RWPE1 (cell line): Measurements from ENCODE around the gene CCDC157.
A peak's percentile ranks its signal among the peaks of the same experiment; 100 is the strongest.

ENCODE experiments used
- CTCF ChIA-PET: fragments of 350-600 bp; sonication (Branson Sonifier 250); formaldehyde crosslinking; extraction: SDS; loops from one replicate; lab custom pipeline; 2021; lab: Yijun Ruan, JAX
- POLR2A ChIA-PET: fragments of 400-600 bp; formaldehyde crosslinking; extraction: SDS; loops from one replicate; lab custom pipeline; 2020; ENCODE audit warnings: antibody characterized with exemption; ENCODE audit not compliant: low non-redundant PET; lab: Yijun Ruan, JAX
- DNase-seq: peaks from one replicate; pipeline ENCODE4 v3.0.0; 2012; ENCODE audit warnings: low spot score
- H3K27ac ChIP-seq: fragments of 450-650 bp; 2 replicates; pipeline ENCODE4 v1.5.1; 2017
- CTCF ChIP-seq: fragments of 450-650 bp; conservative IDR thresholded peaks from 2 replicates; pipeline ENCODE4 v1.5.1; 2017; ENCODE audit warnings: low read depth, mild to moderate bottlenecking

The CCDC157 gene

GRCh38 chr22:30390974-30391691, 34.3 kb downstream of the CCDC157 start:
- TF ChIP-seq CTCF: peak; percentile 77
- peak overlapping the region; percentile 35; the same call in 1 of the 2 replicates for H3K27ac ChIP-seq
- DNase-seq: peak; percentile 38
- POLR2A ChIA-PET: no interaction called here
- CTCF ChIA-PET: interaction anchor here (0.7 to 0.8 kb wide), 2 partner anchors 38 to 40 kb away, joined by 3 to 5 read pairs; no protein-coding TSS in a partner anchor

- POLR2A ChIA-PET: no interaction called here
- no peak for DNase-seq
- H3K27ac ChIP-seq: no peak overlapping the region; the same call in 1 of the 2 replicates
- no peak for TF ChIP-seq CTCF
- CTCF ChIA-PET: interaction anchor here (0.6 kb wide), 1 partner anchor 1020 kb away, joined by 3 read pairs; no protein-coding TSS in a partner anchor
Measured at GRCh38 chr22:30392661-30393321, 36.0 kb downstream of the CCDC157 start.

GRCh38 chr22:30393322-30393680, 36.5 kb downstream of the CCDC157 start:
- ChIA-PET POLR2A (no interaction called here), CTCF (no interaction called here)

GRCh38 chr22:30393885-30394284, 37.1 kb downstream of the CCDC157 start:
- no peak for TF ChIP-seq CTCF
- POLR2A ChIA-PET: no interaction called here
- no peak for DNase-seq
- CTCF ChIA-PET: interaction anchor here (0.7 kb wide), 1 partner anchor 866 kb away, joined by 5 read pairs; no protein-coding TSS in a partner anchor
- H3K27ac ChIP-seq: no peak overlapping the region

More at GRCh38 chr22:30393322-30393680, 36.5 kb downstream of the CCDC157 start:
- no peak overlapping the region for H3K27ac ChIP-seq
- no peak for DNase-seq
- no peak for TF ChIP-seq CTCF

- peak; percentile 53 for DNase-seq
- TF ChIP-seq CTCF: no peak
- H3K27ac ChIP-seq: peak within 1 kb of the TSS; percentile 82
- ChIA-PET CTCF (interaction anchor here (1.5 to 1.6 kb wide), 2 partner anchors 10 to 109 kb away, joined by 4 to 6 read pairs; partner anchors contain the start of genes CASTOR1 and RNF215), POLR2A (interaction anchor here (0.6 to 1.0 kb wide), 2 partner anchors 18 to 27 kb away, joined by 3 to 6 read pairs; no protein-coding TSS in a partner anchor)
Measured at GRCh38 chr22:30396871-30397655, 40.3 kb downstream of the CCDC157 start, which contains the start of gene SEC14L2. TSS of gene SEC14L2 (plus strand) at chr22:30397018. CDS start at chr22:30397117, 99 bp downstream.
